A549 (cell line): ENCODE measurements around the gene NYNRIN.

Experiments used
- CEBPB ChIP-seq, 2 experiments: fragments of >200 bp in 1 of 2; sonication (Bioruptor Twin) in 1 of 2; formaldehyde crosslinking in 1 of 2; IDR thresholded peaks; 2 replicates each; pipeline ENCODE4 v1.6.1; 2012 to 2016
- ESRRA ChIP-seq: fragments of 150-350 bp; IDR thresholded peaks from 2 replicates; pipeline ENCODE4 v1.6.1; 2014; ENCODE audit warnings: mild to moderate bottlenecking, low read length, borderline replicate concordance
- GATA3 ChIP-seq: IDR thresholded peaks from 2 replicates; pipeline ENCODE4 v1.6.1; 2012; ENCODE audit warnings: borderline replicate concordance
- JUNB ChIP-seq: fragments of >200 bp; sonication (Bioruptor Twin); formaldehyde crosslinking; IDR thresholded peaks from 2 replicates; pipeline ENCODE4 v1.6.1; 2016
- RAD21 ChIP-seq, 2 experiments: fragments of >200 bp in 1 of 2; sonication (Bioruptor Twin) in 1 of 2; formaldehyde crosslinking in 1 of 2; IDR thresholded peaks in 1 of 2; conservative IDR thresholded peaks in 1 of 2; 2 replicates in 1 of 2; 3 replicates in 1 of 2; pipeline ENCODE4 v1.6.1; 2012 to 2018; ENCODE audit warnings: inconsistent platforms in 1 of 2
- TF ChIP-seq, protein P1 (sequence below): IDR thresholded peaks from 2 replicates; pipeline ENCODE4 v1.6.1; 2012
- TF ChIP-seq, protein P2 (sequence below): fragments of >200 bp; sonication (Bioruptor Twin); formaldehyde crosslinking; IDR thresholded peaks from 3 replicates; pipeline ENCODE4 v1.5.1; 2016

DNA sequence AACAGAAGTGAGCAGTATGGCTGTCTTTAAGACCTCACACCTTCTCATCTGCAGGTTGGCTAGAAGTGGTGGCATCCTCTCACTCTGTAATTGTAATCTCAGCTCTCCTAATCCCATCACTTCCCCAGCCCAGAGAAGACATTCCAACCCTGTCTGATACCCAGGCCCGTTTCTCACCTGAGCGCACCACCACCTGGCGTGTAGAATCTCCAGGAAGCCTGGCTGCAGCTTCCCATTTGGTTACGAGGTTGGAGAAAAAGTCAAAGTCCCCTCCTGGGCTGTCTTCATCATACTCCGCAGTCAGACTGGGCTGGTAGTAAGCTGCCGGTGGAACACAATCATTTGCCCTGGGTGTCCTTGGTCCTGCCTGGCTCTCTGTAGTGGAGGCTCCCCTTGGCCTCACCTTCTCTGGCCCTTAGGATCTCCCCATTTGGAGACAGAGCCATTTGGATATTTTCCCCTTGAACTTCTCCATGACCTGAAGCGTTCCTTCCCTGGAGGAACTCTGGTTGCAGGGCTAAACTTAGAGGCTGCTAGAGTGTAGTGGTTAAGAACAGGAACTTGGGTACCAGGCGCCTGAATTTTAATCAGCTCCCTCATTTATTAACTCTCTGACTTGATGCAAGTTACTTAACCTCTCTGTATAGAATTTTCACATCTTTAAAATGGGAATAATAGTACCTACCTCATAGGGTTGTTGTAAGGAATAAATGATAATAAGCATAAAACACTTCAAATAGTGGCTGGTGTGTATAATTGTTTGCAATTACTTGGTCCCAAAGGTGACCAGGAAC, 42.0 kb downstream of the NYNRIN start:
- TF ChIP-seq GATA3 (no peak), CEBPB (IDR thresholded peaks at IDR 0.05) (no peak), RAD21 (conservative IDR thresholded peaks at IDR 0.05 in 1 of 2, IDR thresholded peaks at IDR 0.05 in 1 of 2) (no peak), JUNB (no peak), ESRRA (no peak)
- TF ChIP-seq, protein P1, sequence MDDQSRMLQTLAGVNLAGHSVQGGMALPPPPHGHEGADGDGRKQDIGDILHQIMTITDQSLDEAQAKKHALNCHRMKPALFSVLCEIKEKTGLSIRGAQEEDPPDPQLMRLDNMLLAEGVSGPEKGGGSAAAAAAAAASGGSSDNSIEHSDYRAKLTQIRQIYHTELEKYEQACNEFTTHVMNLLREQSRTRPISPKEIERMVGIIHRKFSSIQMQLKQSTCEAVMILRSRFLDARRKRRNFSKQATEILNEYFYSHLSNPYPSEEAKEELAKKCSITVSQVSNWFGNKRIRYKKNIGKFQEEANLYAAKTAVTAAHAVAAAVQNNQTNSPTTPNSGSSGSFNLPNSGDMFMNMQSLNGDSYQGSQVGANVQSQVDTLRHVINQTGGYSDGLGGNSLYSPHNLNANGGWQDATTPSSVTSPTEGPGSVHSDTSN, result no peak
- TF ChIP-seq, protein P2, sequence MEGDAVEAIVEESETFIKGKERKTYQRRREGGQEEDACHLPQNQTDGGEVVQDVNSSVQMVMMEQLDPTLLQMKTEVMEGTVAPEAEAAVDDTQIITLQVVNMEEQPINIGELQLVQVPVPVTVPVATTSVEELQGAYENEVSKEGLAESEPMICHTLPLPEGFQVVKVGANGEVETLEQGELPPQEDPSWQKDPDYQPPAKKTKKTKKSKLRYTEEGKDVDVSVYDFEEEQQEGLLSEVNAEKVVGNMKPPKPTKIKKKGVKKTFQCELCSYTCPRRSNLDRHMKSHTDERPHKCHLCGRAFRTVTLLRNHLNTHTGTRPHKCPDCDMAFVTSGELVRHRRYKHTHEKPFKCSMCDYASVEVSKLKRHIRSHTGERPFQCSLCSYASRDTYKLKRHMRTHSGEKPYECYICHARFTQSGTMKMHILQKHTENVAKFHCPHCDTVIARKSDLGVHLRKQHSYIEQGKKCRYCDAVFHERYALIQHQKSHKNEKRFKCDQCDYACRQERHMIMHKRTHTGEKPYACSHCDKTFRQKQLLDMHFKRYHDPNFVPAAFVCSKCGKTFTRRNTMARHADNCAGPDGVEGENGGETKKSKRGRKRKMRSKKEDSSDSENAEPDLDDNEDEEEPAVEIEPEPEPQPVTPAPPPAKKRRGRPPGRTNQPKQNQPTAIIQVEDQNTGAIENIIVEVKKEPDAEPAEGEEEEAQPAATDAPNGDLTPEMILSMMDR, result no peak
